OCI-M2 (cell line): ENCODE results near the gene MTX2.
"Not testable (repeated sequence)": the region's sequence is repeated elsewhere in the genome, so short reads cannot be mapped to it uniquely, and the experiment has no call there.

ENCODE experiments used
- DNase-seq: peaks from one replicate; lab custom pipeline; 2025; ENCODE audit not compliant: unreplicated experiment; lab: John Stamatoyannopoulos, UW

Gene MTX2

DNA sequence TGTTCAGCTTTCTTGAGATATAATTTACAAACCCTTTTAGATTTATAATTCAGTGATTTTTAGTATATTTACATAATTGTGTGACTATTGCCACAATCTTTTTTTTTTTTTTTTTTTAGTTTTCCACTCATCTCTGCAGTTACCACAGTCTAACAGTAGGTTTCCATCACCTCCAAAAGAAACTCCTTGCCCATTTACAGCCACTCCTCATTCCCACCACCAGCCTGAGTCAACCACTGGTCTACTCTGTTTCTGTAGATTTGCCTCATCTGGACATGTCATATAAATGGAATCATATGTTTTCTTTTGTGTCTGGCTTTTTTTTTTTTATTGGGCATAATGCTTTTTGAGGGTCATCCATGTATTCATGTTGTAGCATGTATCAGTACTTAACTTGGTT lies 16.1 kb downstream of the MTX2 start:
- no peak for DNase-seq

DNA sequence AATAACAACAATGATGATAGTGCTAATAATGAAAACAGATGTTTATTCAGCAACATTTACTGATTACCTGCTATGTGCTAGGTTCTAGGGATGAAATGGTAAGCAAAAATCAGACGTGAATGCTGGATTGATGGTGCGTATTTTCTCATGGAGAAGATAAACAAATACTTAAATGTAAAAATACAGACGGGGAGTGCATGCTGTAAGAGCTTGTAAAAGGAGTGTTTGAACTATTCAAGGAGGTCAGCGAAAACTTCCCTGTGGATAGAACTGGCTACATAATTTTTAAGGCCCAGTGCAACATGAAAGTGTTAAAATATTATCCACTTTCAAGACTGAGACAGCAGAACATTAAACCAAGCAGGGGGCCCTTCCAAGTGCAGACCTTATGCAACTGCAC lies 22.1 kb downstream of the MTX2 start:
- DNase-seq, result no peak

DNA sequence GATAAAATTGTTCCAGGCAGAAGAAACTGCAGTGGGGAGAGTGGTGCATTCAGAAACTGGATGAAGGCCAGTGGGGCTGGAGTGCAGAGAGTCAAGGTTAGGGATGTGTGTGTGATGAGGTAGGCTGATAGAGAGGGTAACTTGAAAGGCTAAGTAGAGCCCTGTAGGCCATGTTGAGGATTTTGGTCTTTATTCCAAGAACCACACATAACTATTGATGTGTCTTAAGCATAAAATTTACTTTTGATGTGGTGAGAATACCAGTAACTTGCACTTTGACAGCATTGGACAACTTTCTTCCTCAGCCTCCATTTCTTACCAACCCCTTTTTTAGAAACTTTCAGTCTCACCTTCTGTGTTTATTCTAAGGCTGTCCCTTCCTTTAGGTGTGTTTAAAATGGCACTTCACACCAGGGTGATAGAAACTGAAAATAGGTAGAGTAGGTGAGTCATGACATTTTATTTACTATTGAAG lies 22.6 kb downstream of the MTX2 start:
- DNase-seq, result no peak

DNA sequence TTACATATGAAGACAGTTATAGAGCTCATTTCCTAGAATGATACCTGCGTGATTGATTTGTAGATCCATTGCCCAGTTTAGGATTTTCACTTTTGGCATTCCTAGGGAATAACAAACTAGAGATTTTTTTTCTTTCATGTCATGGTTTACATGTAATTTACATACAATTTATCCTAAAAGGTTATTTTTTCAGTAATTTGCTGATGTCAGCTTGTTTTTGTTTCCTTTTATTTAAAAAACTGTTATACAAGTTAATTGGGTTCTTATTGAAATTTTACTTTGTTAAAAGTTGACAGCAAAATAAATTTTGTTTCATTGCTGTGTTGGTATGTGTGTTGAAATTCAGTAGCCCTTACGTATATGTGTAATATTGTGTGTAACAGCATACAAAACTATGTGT lies 23.4 kb downstream of the MTX2 start:
- DNase-seq, result no peak

DNA sequence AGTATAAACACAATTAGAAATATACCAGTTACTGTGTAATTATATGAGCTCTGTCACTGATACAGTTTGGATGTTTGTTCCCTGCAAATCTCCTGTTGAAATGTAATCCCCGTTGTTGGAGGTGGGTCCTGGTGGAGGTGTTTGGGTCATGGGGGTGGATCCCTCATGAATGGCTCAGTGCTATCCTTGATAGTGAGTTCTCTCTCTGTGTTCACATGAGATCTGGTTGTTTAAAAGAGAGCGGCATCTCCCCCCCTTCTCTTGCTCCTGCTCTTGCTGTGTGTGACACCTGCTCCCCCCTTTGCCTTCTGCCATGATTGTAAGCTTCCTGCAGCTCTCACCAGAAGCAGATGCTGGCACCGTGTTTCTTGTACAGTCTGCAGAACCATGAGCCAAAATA lies 24.1 kb downstream of the MTX2 start:
- no peak for DNase-seq

DNA sequence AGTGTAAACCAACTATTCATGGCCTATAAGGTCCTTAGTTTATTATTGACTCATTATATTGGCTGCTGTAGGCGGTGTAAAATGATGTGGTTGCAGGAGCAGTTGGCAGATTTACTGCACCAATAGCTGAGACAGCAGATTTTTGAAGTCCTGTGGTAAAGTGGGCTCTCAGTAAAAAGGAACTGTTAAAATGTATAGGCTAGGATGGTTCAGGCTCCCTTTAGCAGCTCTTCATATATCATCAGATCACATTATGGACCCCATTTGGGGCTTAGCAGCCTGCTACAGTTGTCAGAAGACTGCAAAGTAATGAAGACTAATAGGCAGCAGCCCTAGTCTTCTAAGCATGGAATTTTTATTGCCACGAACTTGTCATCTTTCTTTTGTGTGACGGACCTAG lies 27.8 kb downstream of the MTX2 start:
- DNase-seq, result no peak

DNA sequence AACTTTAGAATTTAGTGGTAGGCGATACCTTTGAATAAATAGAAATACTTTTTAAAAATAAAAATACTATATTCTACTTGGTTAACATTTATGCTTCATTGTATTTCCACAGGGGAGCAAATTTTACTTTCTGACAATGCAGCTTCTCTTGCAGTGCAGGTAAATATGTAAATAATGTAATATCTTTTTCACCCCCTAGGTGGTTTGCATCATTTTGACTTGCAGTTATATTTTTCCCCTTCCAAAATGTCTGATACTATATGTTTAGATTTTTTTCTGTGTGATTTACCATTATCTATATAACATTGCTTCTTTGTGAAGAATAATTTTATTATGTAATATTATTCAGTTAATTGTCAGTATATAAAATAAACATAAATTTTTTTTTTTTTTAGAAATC lies 28.5 kb downstream of the MTX2 start:
- DNase-seq, result no peak

DNA sequence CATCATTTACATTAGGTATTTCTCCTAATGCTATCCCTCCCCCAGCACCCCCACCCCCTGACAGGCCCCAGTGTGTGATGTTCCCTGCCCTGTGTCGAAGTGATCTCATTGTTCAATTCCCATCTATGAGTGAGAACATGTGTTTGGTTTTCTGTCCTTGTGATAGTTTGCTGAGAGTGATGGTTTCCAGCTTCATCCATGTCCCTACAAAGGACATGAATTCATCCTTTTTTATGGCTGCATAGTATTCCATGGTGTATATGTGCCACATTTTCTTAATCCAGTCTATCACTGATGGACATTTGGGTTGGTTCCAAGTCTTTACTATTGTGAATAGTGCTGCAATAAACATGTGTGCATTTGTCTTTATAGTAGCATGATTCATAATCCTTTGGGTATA lies 36.8 kb downstream of the MTX2 start:
- DNase-seq, result not testable (repeated sequence)

DNA sequence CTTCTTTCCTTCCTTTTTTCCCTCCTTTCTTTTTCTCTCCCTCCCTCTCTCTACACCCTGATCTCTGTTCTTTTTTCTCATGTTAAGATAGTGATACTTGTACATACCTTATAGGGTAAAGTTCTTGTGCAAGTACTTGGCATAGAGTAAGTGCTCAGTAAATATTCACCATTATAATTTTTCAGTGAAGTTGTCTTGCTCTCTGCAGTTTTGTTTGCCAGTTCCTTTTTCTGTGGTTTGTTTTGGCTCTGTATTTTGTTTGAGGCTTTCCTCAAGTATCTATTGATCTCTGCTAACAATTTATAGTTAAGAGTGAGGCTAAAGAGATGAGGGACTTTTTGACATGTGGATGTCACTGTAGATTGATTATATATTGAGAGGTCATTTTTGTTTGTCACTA lies 48.0 kb downstream of the MTX2 start:
- DNase-seq, result no peak

DNA sequence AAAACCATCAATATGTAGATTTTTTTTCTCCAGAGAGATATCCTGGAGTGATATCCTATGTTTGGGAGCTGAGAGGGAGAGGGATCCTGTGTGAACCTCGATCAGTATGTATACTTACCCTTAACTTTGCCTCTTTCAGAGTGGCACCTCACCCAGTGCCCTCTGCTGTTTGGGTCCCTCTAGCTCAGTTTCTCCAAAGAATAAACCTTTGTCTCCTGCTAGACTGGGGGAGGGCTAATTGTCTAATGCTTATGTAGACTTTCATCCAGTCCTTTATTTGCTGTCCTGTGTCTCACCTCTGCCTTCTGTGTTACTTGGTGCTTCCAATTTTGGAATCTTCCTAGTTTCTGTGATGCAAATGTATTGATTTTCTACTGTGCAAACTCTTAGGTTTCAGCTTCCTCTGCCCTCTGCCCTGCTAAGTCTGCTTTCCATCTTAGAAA lies 48.4 kb downstream of the MTX2 start:
- DNase-seq, result no peak

DNA sequence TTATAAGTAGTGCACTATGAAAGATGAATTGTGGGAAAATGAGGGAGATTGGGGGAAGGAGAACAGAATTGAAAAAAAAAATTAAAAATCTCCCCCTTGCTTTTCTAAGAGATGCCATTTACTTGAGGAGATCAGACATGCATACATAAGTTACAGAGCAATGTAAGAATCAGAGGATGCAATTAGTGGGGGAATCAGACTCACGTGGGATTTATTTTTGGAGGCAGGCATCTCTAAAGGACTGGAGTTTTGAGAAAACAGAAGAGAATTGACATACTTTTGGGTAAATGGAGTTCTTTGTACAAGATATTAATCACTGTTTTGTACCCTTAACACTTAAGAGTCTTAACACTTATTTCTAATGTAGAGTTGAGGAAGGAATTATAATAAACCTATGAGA lies 52.7 kb downstream of the MTX2 start:
- DNase-seq, result no peak

DNA sequence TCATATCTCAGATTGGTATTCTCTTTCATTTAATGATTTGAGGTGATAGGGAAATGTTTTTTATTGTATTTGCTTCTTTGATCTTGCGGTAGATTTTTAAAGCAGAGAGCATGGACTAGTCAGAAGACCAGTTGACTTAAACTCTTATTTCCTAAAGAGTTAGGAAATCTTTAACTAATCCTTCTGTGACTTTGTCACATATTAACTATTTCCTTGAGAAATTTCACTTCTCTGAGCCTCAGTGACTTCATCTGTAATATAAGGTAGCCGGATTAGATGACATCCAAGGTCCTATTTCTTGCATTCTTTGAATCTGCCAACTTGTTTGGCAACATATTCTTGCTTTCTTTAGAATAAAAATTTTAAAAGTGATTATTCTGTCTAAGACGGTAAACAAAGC lies 55.6 kb downstream of the MTX2 start:
- DNase-seq, result no peak

DNA sequence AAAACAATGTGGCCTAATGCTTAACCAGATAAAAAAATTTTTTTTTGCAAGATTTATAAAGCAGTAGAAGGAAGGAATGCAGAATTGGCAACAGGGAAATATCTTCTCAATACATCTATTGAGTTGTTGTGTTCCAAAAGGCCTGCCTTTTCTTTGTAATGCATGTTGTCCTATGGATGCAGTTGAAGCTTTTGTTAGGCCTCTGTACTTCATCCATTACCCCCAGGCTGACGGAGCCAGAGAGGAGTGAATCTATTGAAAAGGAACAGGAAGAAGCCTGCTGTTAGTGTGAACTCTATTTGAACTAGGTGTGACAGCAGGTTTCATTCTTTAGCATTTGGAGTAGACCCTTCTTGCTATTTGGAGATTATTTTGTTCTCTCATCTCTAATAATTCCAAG lies 56.5 kb downstream of the MTX2 start:
- DNase-seq, result no peak

DNA sequence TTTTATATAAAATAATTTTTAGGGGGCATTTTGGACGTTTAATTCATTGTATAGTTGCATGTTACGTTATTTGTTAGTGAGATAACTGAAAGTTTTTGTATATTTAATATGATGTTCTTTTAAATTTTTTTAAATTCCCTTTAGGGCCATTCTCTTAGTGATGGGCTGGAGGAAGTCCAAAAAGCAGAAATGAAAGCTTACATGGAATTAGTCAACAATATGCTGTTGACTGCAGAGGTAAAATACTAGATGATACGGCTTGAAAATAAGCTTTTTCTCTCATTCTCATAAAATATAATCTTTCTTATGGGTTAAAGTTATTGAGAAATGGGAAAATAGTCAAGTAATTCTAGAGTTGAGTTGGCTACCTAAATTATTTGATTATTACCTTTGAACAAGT lies 58.9 kb downstream of the MTX2 start:
- DNase-seq, result no peak

DNA sequence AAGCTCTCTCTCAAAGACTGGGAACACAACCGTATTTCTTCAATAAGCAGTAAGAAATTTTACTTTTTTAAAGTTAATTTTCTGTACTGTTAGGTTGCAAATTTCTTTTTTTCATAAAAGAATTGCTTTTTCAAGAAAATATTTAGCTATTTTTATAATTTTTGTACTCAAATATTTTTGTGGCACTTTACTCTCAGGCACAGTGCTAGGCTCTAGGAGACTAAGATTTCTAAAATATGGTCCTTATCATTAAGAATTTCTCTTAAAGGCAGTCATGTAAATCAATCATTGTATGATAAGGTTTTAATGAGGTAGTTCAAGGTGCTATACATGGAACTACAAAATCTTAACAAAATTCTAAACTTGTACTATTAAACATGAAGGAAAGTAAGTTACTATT lies 61.4 kb downstream of the MTX2 start:
- DNase-seq, result no peak

DNA sequence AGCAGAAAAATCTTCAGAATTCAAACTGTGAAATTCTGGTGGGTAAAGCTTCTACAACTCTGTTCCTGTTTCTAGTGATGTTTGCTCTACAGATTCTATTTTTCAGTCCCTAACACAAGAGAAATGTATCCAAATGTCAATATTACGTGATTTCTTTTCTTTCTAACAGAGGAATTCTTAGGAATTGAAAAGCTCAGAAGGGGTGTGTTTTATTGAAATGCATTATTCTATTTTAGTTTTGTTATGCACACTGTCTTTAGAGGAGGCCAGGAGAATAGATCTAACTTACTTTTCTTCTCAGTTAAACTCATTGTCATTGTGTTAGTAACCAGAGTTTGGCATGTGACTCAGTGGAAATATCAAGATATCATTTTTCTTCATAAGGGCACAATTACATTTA lies 62.4 kb downstream of the MTX2 start:
- DNase-seq, result no peak

DNA sequence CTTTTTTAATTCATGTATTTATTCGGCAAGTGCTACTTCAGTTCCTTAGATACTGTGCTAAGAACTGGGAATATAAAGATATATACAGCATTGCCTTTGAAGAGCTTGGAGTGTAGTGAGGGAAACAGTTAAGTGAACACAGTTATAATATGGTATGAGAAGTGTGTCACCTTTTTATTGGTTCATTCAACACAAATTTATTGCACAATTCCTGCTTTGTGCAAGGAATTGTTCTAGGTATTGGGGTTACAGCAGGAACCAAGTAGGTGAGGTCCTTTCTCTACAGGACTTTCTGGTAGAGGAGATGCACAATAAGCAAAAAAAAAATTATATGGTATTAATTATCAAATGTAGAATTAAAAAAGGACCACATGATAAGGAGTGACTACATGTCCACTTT lies 65.5 kb downstream of the MTX2 start:
- no peak for DNase-seq

DNA sequence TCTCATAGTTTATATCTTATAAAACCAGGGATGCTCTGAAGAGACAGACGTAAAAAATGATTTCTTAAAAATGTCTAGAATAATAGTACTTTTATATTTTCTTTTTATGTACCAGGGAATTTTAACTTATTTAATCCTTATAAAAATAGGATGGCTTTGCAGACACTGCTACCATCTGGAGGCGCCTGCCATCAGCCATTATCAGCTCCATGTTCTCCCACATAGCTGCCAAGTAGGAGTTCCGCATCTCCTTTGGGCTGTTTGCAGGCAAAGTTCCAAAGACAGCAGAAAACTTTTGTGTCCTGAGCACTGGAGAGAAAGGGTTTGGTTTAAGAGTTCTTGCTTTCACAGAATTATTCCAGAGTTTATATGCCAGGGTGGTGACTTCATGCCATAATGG lies 69.2 kb downstream of the MTX2 start:
- no peak for DNase-seq

DNA sequence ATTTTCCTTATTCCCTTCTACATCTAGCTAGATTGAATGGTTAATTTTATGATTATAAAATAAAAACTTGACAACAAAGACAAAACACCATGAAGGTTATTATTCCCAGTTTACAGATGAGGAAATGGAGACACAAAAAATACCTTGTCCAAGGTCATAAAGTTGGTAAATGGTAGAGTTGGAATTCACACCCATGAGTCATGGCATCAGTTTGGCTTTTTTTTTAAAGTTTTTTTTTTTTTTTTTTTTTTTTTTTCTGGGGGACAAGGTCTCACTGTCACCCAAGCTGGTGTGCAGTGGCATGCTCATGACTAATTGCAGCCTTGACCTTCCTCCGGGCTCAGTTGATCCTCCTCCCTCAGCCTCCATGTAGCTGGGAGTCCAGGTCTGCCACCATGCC lies 70.0 kb downstream of the MTX2 start:
- no peak for DNase-seq

DNA sequence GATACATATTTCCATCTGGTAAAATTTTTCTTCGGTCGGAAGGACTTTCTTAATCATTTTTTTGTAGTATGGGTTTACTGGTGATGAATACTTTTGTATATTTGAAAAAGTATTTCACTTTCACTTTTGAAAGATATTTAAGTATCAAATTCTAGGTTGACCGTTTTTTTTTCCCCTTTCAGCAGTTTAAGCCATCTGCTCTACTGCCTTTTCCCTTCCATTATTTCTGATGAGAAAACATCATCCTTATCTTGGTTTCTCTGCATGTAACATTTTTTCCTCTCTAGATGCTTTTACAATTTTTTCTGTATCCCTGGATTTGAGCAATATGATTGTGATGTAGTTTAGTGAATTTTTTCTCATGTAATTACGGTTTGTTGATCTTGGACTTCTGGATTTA lies 87.0 kb downstream of the MTX2 start:
- no peak for DNase-seq

DNA sequence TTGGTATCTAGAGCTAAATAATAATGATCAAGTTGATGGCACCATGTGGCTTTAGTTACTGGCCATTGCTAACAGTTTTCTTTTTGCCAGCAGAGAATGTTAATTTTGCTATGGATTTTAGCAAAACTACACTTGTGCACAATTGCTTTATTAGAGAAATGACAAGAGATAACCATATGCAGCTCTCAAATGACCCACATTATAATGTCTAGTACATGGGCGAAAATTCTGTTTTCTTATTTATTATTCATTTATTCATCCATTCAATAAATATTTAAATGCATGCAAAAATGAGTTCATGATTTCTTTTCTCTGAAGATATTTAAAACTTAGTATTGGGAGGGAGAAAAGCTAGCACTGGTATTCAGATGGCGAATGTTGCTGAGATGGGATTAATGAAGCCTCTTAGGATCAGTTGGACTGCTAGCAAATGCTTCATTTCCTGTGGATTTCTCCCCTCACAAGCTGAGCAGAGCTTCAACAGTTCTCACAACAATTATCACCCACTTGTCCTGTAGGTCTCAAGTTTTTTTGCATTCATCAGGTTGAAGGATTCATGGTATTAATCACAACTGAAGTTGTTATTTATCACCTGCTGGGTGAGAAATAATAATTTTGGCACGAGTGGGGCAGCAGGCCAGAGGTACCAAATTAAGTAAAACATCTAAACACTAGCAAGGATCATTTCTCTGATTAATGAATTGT lies 95.2 kb downstream of the MTX2 start:
- no peak for DNase-seq

DNA sequence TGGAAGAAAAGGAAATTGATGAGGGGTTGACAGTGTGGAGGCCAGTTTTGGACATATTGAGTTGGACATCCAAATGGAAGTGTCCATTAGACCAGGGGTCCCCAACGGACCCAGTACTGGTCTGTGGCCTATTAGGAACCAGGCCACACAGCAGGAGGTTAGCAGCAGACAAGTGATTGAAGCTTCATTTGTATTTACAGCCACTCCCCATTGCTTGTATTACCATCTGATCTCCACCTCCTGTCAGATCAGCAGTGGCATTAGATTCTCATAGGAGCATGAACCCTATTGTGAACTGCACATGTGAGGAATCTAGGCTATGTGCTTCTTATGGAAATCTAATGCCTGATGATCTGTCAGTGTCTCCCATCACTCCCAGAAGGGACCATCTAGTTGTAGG lies 99.1 kb downstream of the MTX2 start:
- no peak for DNase-seq

DNA sequence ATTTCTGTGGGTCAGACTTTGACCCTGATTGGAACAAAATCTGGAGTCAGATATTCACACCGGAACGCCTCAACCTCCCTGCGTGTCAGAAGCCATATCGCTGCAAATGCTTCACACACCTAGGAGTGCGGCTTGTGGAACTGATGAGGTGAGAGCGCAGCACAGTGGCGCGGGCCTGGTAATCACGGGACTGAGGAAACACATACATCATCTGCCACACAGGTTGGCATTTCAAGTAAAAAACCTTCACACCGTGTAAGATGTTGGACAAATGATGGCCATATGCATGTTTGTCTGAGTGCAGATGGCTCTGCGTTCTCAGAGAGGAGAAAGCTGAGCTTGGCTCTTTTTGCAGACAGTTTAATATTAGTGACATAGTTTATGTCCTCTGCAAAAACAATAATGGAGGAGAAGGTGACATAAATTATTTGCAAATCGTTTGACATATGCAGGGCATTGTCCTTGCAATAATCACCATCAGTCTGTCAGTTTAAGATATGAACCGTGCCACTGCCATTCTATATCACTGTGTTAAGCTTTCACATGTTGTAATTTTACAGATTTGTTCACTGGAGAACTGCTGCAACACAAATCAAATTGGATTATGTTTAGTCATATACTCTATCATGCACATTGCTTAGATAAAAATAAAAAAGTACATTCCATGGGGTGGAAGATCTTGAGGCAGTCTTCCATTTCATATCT lies 101.4 kb downstream of the MTX2 start:
- DNase-seq, result no peak
